Activated T-helper 1 cell treated with Interleukin-2 at 50 U/mL for 16 hours (primary cell): Measurements from ENCODE around the gene PSMB7.

Experiments used
- DNase-seq: peaks from one replicate; pipeline ENCODE4 v3.0.0-alpha.2; 2020; ENCODE audit warnings: low read depth

Gene PSMB7

GRCh38 chr9:124411514-124412227 is 3.6 kb downstream of the PSMB7 start:
- no peak for DNase-seq

GRCh38 chr9:124410321-124410913 is 4.8 kb downstream of the PSMB7 start:
- no peak for DNase-seq

- DNase-seq, result no peak
Measured at GRCh38 chr9:124409410-124409809, 5.8 kb downstream of the PSMB7 start.

GRCh38 chr9:124403246-124403645 is 12.0 kb downstream of the PSMB7 start:
- DNase-seq, result no peak

- no peak for DNase-seq
Measured at GRCh38 chr9:124399968-124400940, 15.0 kb downstream of the PSMB7 start.

- no peak for DNase-seq
Measured at GRCh38 chr9:124399323-124399967, 15.8 kb downstream of the PSMB7 start.

- DNase-seq, result no peak
Measured at GRCh38 chr9:124398191-124398935, 16.9 kb downstream of the PSMB7 start.

- DNase-seq, result no peak
Measured at GRCh38 chr9:124395826-124396225, 19.4 kb downstream of the PSMB7 start.

GRCh38 chr9:124394596-124394995 is 20.6 kb downstream of the PSMB7 start:
- no peak for DNase-seq

- DNase-seq, result no peak
Measured at GRCh38 chr9:124394167-124394566, 21.1 kb downstream of the PSMB7 start.

GRCh38 chr9:124392871-124393460 is 22.3 kb downstream of the PSMB7 start:
- no peak for DNase-seq

GRCh38 chr9:124392254-124392870 is 22.9 kb downstream of the PSMB7 start:
- no peak for DNase-seq

GRCh38 chr9:124390794-124391658 is 24.2 kb downstream of the PSMB7 start:
- no peak for DNase-seq

- DNase-seq, result no peak
Measured at GRCh38 chr9:124389146-124389939, 25.9 kb downstream of the PSMB7 start.

GRCh38 chr9:124388275-124389048 is 26.8 kb downstream of the PSMB7 start:
- no peak for DNase-seq

GRCh38 chr9:124386201-124386600 is 29.0 kb downstream of the PSMB7 start:
- DNase-seq, result no peak

- DNase-seq, result no peak
Measured at GRCh38 chr9:124385623-124386022, 29.6 kb downstream of the PSMB7 start.

GRCh38 chr9:124384846-124385245 is 30.4 kb downstream of the PSMB7 start:
- no peak for DNase-seq
